Measurements from ENCODE around the gene CDKAL1. TPM values are rescaled to one million over a fixed set of nuclear protein-coding genes. Genes with fewer than 3 reads are reported as not detected.
A peak's percentile ranks its signal among the peaks of the same experiment; 100 is the strongest.

CDKAL1 gene
- total and polyA plus RNA-seq, 3 experiments from 2014 or later: 26.7 to 30.2 (median 29.6) TPM

DNA sequence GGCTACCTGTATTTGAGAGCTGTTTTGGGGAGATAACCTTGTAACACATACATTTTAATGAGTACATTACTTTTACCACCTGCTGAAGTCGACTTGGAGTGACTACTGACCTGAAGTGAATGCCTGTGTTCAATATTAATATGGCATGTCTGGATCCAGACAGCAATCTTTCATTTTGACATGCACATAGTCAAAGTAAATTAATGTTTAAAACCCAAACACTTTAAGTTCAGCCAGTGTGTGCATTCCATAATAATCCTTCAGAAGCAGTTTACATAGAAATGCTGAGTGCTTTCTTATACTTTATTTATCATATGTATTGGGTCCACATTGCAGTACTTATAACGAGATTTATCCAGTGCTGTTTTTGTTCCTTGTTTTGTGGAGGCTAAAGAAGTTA, 38.0 kb downstream of the CDKAL1 start:
- Histone ChIP-seq H3K4me3 (ENCODE audit: low read length) (no peak overlapping the region), H3K27ac (ENCODE audit: low read depth, low read length) (no peak overlapping the region), H3K27me3 (ENCODE audit: insufficient read depth, low read length, poor library complexity, severe bottlenecking) (no peaks in the 10 kb centered on the region), H3K4me1 (ENCODE audit: insufficient read depth, low read length) (no peaks in the 10 kb centered on the region), H3K9me3 (ENCODE audit: low read length) (no peaks in the 10 kb centered on the region), H3K36me3 (ENCODE audit: insufficient read depth, low read length) (peaks cover 6% of the 10 kb centered on the region)
- ChIA-PET POLR2A (no interaction called here), CTCF (interaction anchor here (1.2 kb wide), 1 partner anchor 1016 kb away, joined by 3 read pairs; no protein-coding TSS in a partner anchor)
- no peaks in the 10 kb centered on the region for H3K27me3 Mint-ChIP-seq
- DNase-seq: no peak
- peaks cover 8 to 21% (median 15%) of the 10 kb centered on the region in 3 donors for H3K4me1 Mint-ChIP-seq
- H3K9me3 Mint-ChIP-seq: no peaks in the 10 kb centered on the region
- peaks cover 4 to 34% (median 17%) of the 10 kb centered on the region in 3 donors for H3K36me3 Mint-ChIP-seq
- H3K27ac Mint-ChIP-seq: no peak overlapping the region
- no peak overlapping the region for H3K4me3 Mint-ChIP-seq

DNA sequence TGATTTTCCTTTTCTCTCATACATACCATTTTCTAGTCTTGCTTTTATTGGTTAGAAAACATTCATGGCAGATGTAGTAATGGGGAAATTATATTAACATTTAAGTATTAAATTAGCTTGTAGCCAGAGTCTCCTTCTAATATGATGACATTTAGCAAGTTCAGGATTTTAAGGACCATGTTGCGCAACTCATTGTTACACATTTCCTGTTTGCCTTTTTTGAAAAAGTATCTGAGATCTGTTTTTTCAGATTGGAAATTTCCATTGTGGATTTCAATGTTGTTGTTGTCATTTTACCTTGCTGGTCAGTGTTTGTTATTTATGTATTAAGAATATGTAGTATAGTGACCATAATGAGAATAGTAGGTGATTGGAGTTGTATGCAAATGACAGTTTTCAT, 38.7 kb downstream of the CDKAL1 start:
- H3K27ac ChIP-seq (ENCODE audit: low read depth, low read length): no peak overlapping the region
- no peak overlapping the region for H3K4me3 ChIP-seq (ENCODE audit: low read length)
- Mint-ChIP-seq H3K9me3 (no peaks in the 10 kb centered on the region), H3K36me3 (peaks cover 4 to 38% (median 15%) of the 10 kb centered on the region in 3 donors), H3K27ac (no peak overlapping the region), H3K27me3 (no peaks in the 10 kb centered on the region), H3K4me3 (no peak overlapping the region), H3K4me1 (peaks cover 8 to 21% (median 15%) of the 10 kb centered on the region in 3 donors)
- no peaks in the 10 kb centered on the region for H3K9me3 ChIP-seq (ENCODE audit: low read length)
- DNase-seq: no peak
- ChIA-PET POLR2A (no interaction called here), CTCF (interaction anchor here (1.2 kb wide), 1 partner anchor 1016 kb away, joined by 3 read pairs; no protein-coding TSS in a partner anchor)
- no peaks in the 10 kb centered on the region for H3K27me3 ChIP-seq (ENCODE audit: insufficient read depth, low read length, poor library complexity, severe bottlenecking)
- no peaks in the 10 kb centered on the region for H3K4me1 ChIP-seq (ENCODE audit: insufficient read depth, low read length)
- peaks cover 6% of the 10 kb centered on the region for H3K36me3 ChIP-seq (ENCODE audit: insufficient read depth, low read length)

DNA sequence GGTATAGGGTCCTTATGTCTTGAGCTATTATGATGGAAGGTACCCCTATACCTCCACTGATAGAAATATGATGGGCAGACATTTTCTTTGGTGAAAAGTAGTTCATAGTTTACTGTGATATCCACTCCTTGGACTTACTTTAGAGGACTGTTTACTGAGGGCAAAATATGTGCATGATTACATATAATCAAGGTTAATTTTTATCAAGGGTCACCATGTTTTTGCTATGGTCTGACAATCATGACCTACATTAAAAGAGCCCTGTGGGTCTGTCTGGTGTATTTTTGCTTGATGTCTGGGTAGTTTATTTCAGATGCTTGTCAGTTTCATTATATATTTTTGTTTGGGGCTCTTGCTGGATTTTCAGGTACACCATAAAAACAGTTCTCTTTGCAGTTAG, 40.1 kb downstream of the CDKAL1 start:
- DNase-seq: no peak
- ChIA-PET CTCF (no interaction called here), POLR2A (no interaction called here)
- H3K4me1 Mint-ChIP-seq: peaks cover 8 to 21% (median 11%) of the 10 kb centered on the region in 3 donors
- peaks cover 6% of the 10 kb centered on the region for H3K36me3 ChIP-seq (ENCODE audit: insufficient read depth, low read length)
- no peaks in the 10 kb centered on the region for H3K27me3 Mint-ChIP-seq
- H3K9me3 ChIP-seq (ENCODE audit: low read length): no peaks in the 10 kb centered on the region
- H3K4me3 Mint-ChIP-seq: no peak overlapping the region
- no peak overlapping the region for H3K27ac ChIP-seq (ENCODE audit: low read depth, low read length)
- H3K27me3 ChIP-seq (ENCODE audit: insufficient read depth, low read length, poor library complexity, severe bottlenecking): no peaks in the 10 kb centered on the region
- H3K4me3 ChIP-seq (ENCODE audit: low read length): no peak overlapping the region
- peaks cover 4 to 43% (median 18%) of the 10 kb centered on the region in 3 donors for H3K36me3 Mint-ChIP-seq
- H3K9me3 Mint-ChIP-seq: no peaks in the 10 kb centered on the region
- H3K4me1 ChIP-seq (ENCODE audit: insufficient read depth, low read length): no peaks in the 10 kb centered on the region
- H3K27ac Mint-ChIP-seq: peak overlapping the region in 2 of 8 donors; percentile 5 to 58

DNA sequence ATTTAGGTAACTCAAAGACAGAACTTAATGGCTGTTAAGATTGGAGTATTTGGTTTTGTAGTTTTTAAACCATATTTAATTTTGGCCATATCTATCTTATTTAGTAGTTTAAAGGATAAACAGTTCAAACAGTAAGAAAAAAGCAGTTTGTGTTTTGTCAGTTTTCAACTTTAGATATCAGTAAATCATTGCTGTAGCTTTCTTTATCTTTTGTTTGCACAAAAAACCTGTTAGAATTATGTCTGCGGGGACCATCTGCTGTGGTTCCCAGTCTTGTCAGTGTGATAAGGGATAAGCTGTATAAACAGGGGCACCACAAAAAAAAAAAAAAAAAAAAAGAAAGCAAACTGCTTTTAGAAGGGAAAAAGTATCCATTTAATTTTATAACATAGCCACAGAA, 40.9 kb downstream of the CDKAL1 start:
- Histone ChIP-seq H3K27me3 (ENCODE audit: insufficient read depth, low read length, poor library complexity, severe bottlenecking) (no peaks in the 10 kb centered on the region), H3K36me3 (ENCODE audit: insufficient read depth, low read length) (peaks cover 6% of the 10 kb centered on the region), H3K27ac (ENCODE audit: low read depth, low read length) (no peak overlapping the region), H3K9me3 (ENCODE audit: low read length) (no peaks in the 10 kb centered on the region), H3K4me1 (ENCODE audit: insufficient read depth, low read length) (no peaks in the 10 kb centered on the region), H3K4me3 (ENCODE audit: low read length) (no peak overlapping the region)
- H3K36me3 Mint-ChIP-seq: peaks cover 4 to 46% (median 17%) of the 10 kb centered on the region in 3 donors
- H3K4me1 Mint-ChIP-seq: peaks cover 8 to 16% (median 11%) of the 10 kb centered on the region in 3 donors
- ChIA-PET CTCF (no interaction called here), POLR2A (no interaction called here)
- no peak overlapping the region for H3K4me3 Mint-ChIP-seq
- no peaks in the 10 kb centered on the region for H3K9me3 Mint-ChIP-seq
- H3K27ac Mint-ChIP-seq: no peak overlapping the region
- DNase-seq: no peak
- H3K27me3 Mint-ChIP-seq: peaks cover 0 to 1% of the 10 kb centered on the region in 2 donors

DNA sequence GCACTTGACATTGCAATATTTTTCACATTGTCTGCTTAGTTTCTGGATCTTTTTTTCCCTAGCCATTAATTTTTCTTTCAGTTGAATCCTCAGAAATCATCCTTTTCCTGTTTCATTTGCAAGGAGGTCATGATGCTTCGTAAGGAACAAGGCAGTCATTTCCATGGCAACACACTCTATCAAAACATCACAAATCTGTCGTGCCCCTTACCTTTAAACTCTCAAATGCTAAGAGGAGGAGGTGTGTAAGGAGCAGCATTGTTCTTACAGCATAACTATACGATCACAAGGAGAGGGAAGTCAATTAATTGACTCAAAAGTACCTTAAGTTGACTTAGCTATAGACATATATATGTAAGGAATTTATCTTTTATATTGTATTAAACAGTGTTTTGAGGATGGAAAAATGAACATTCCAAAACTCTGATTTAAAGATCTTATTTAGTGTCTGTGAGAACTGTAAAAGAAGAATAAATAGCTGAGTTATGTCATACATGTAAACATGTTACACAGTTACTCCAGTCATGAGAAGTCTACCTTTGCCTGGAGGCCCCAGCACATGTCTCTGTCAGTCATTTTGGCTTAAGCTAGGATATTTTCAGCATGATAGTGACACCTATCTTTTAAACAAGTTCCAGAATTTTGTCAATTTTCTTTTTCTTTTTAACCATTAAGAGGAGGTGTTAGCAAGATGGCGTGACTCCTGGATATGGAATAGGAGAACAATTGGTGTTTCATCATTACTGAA, 41.6 kb downstream of the CDKAL1 start:
- Mint-ChIP-seq H3K27me3 (peaks cover 0 to 1% of the 10 kb centered on the region in 2 donors), H3K27ac (peak overlapping the region in 2 of 8 donors; percentile 19), H3K9me3 (no peaks in the 10 kb centered on the region), H3K4me3 (no peak overlapping the region), H3K4me1 (peaks cover 8 to 16% (median 11%) of the 10 kb centered on the region in 3 donors), H3K36me3 (peaks cover 4 to 46% (median 17%) of the 10 kb centered on the region in 3 donors)
- no peaks in the 10 kb centered on the region for H3K9me3 ChIP-seq (ENCODE audit: low read length)
- DNase-seq: no peak
- ChIA-PET POLR2A (no interaction called here), CTCF (no interaction called here)
- no peaks in the 10 kb centered on the region for H3K4me1 ChIP-seq (ENCODE audit: insufficient read depth, low read length)
- no peak overlapping the region for H3K4me3 ChIP-seq (ENCODE audit: low read length)
- H3K27me3 ChIP-seq (ENCODE audit: insufficient read depth, low read length, poor library complexity, severe bottlenecking): no peaks in the 10 kb centered on the region
- H3K36me3 ChIP-seq (ENCODE audit: insufficient read depth, low read length): peaks cover 6% of the 10 kb centered on the region
- no peak overlapping the region for H3K27ac ChIP-seq (ENCODE audit: low read depth, low read length)

DNA sequence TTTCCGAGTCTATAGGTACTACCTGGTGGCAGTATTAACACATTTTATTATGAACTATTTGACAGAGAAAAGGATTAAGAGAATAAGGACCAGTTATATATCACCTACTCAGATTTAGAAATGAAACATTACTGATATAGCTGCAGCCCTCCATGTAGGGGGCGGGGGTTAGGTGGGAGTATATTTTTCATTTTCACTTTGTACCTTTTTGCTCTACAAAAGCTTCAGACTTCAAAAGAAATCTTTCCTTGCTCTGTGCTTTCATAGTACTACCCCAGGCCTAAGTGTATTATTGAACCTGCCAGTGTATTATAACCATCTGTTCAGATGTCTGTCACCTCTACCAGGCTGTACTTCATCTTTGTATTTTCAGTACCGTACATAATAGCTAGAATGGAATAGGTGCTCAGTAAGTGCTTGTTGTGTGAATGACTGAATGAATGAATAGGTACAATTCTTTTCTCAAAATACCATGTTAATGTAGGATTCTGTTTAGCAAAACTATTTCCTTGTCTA, 43.0 kb downstream of the CDKAL1 start:
- DNase-seq: no peak
- H3K4me3 Mint-ChIP-seq: no peak overlapping the region
- Histone ChIP-seq H3K27me3 (ENCODE audit: insufficient read depth, low read length, poor library complexity, severe bottlenecking) (no peaks in the 10 kb centered on the region), H3K4me3 (ENCODE audit: low read length) (no peak overlapping the region), H3K27ac (ENCODE audit: low read depth, low read length) (no peak overlapping the region), H3K36me3 (ENCODE audit: insufficient read depth, low read length) (peaks cover 6% of the 10 kb centered on the region), H3K9me3 (ENCODE audit: low read length) (no peaks in the 10 kb centered on the region), H3K4me1 (ENCODE audit: insufficient read depth, low read length) (no peaks in the 10 kb centered on the region)
- H3K36me3 Mint-ChIP-seq: peaks cover 4 to 48% (median 14%) of the 10 kb centered on the region in 3 donors
- POLR2A ChIA-PET: no interaction called here
- no peaks in the 10 kb centered on the region for H3K9me3 Mint-ChIP-seq
- H3K27me3 Mint-ChIP-seq: peaks cover 0 to 1% of the 10 kb centered on the region in 2 donors
- CTCF ChIA-PET: no interaction called here
- H3K4me1 Mint-ChIP-seq: peaks cover 4 to 13% (median 7%) of the 10 kb centered on the region in 3 donors
- no peak overlapping the region for H3K27ac Mint-ChIP-seq

DNA sequence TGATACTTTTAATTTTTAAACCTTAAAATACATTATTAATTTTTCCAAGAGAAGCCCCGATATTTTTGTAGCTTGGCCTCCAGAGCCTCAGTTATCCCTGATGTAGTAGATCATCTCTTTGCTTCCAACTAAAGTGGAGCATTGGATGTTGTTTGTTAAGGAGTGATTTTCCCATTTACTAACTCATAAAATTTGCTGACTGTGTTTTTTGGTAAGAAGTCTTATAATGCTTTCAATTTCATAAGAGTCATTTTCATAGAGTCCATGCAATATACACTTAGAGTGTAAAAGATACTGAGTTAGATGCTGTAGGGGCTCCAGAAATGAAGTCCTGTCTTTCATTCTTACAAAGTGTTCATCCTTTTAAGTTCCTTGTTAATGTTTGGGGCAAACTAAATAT, 46.8 kb downstream of the CDKAL1 start:
- ChIA-PET CTCF (no interaction called here), POLR2A (no interaction called here)
- no peak overlapping the region for H3K4me3 ChIP-seq (ENCODE audit: low read length)
- H3K9me3 Mint-ChIP-seq: no peaks in the 10 kb centered on the region
- no peak overlapping the region for H3K27ac ChIP-seq (ENCODE audit: low read depth, low read length)
- peaks cover 0 to 1% of the 10 kb centered on the region in 2 donors for H3K27me3 Mint-ChIP-seq
- peaks cover 12 to 59% (median 24%) of the 10 kb centered on the region in 3 donors for H3K36me3 Mint-ChIP-seq
- DNase-seq: no peak
- H3K27me3 ChIP-seq (ENCODE audit: insufficient read depth, low read length, poor library complexity, severe bottlenecking): no peaks in the 10 kb centered on the region
- no peak overlapping the region for H3K27ac Mint-ChIP-seq
- peaks cover 6% of the 10 kb centered on the region for H3K36me3 ChIP-seq (ENCODE audit: insufficient read depth, low read length)
- H3K4me1 ChIP-seq (ENCODE audit: insufficient read depth, low read length): no peaks in the 10 kb centered on the region
- no peak overlapping the region for H3K4me3 Mint-ChIP-seq
- H3K9me3 ChIP-seq (ENCODE audit: low read length): no peaks in the 10 kb centered on the region
- peaks cover 9 to 17% (median 10%) of the 10 kb centered on the region in 3 donors for H3K4me1 Mint-ChIP-seq

DNA sequence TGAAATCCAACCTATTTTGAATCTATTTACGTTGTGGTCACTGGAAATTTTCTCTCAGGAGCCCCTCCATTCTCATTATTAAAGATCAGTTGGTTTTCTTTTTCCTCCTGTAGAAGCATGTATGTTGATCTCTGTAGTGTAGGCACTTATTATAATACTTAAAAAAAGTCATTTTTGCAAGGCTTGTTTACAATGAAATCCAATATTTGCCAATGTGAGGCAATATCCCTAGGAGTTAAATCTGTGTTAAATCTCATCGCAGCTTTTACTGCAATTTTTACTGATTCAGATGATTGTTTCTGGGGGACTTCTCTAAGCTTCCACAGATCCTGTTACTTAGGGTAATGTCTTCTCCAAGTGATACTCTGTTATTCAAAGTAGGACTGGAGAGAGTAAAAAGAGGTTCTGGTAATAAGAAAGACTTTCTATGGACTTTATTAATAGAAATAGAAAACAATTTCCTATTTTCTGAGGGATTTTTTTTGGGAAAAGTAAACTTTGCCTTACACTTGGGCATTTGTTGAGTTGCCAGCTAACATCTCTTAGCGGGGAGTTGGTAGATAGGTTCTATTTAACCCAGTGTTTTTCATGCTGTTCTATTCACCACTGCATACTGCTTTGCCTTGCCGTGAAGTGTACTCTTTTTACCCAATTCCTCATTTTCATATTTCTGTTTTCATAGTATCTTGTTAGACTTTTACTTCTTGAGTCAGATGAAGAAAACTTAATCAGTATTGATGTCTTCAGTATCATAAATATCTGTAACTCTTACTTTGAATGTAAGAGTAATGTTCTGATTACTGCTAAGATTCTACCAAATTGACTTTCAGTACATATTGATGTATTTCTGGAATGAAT, 48.6 kb downstream of the CDKAL1 start:
- Histone ChIP-seq H3K9me3 (ENCODE audit: low read length) (no peaks in the 10 kb centered on the region), H3K36me3 (ENCODE audit: insufficient read depth, low read length) (no peaks in the 10 kb centered on the region), H3K4me1 (ENCODE audit: insufficient read depth, low read length) (no peaks in the 10 kb centered on the region), H3K27ac (ENCODE audit: low read depth, low read length) (no peak overlapping the region), H3K4me3 (ENCODE audit: low read length) (no peak overlapping the region), H3K27me3 (ENCODE audit: insufficient read depth, low read length, poor library complexity, severe bottlenecking) (no peaks in the 10 kb centered on the region)
- Mint-ChIP-seq H3K4me3 (no peak overlapping the region), H3K27me3 (peaks cover 0 to 1% of the 10 kb centered on the region in 2 donors), H3K4me1 (peaks cover 9 to 14% (median 10%) of the 10 kb centered on the region in 3 donors), H3K36me3 (peaks cover 12 to 48% (median 20%) of the 10 kb centered on the region in 3 donors), H3K9me3 (no peaks in the 10 kb centered on the region), H3K27ac (peak overlapping the region in 1 of 8 donors; percentile 37)
- ChIA-PET CTCF (no interaction called here), POLR2A (no interaction called here)
- DNase-seq: no peak

Data from CD8-positive, alpha-beta memory T cell (primary cell).